ENCODE measurements around the gene C14orf119. TPM values are rescaled to one million over a fixed set of nuclear protein-coding genes. Genes with fewer than 3 reads are reported as not detected.
A peak's percentile ranks its signal among the peaks of the same experiment; 100 is the strongest.

Gene C14orf119
- total and polyA plus RNA-seq, 9 of the 15 experiments (the other 6 are each of a cell fraction or from before 2014, with no cell fraction given) = 36.7 to 251 (median 51.8) TPM

DNA sequence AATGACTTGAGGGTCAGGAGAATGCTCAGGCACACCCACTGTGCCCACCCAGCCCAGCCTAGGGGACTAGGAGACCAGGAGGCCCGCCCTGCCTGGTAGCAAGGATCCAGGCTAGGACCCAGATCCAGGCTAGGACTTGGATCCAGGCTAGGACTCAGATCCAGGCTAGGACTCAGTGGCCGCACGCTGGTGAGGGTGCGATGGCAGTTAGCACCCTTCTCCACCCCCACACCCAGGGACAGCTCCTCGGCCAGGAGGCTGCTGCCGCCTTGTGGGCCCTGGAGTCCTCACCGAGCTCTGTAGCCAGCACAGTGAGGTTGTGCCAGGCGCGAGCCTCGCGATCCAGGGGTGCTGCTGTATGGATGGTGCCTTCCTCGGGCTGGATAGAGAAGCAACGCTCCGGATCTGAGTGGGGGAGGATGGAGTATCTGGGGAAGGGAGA lies 43.1 kb upstream of the C14orf119 start (continued):
- TF ChIP-seq BCLAF1 (IDR thresholded peaks at IDR 0.05; ENCODE audit: borderline replicate concordance in 1 of 2, control insufficient read depth in 1 of 2, low read depth in 2 of 2, low read length in 1 of 2) = no peak
- no peak for TF ChIP-seq POU5F1 (IDR thresholded peaks at IDR 0.05; ENCODE audit: borderline replicate concordance, low read depth, low read length, partially characterized antibody)
- TF ChIP-seq DACH1 (IDR thresholded peaks at IDR 0.05; ENCODE audit: partially characterized antibody) = no peak
- TF ChIP-seq ATF7 (IDR thresholded peaks at IDR 0.05) = no peak
- TF ChIP-seq MYNN (IDR thresholded peaks at IDR 0.05) = 0 out of 2 replicates have a peak, but pooled peaks have one; percentile 21
- TF ChIP-seq MYNN (CRISPR knock-in tag; IDR thresholded peaks at IDR 0.05) = no peak
- no peak for TF ChIP-seq ESRRA (IDR thresholded peaks at IDR 0.05; ENCODE audit: borderline replicate concordance, low read depth)
- TF ChIP-seq ZHX1 (conservative IDR thresholded peaks at IDR 0.05; ENCODE audit: low read length) = no peak
- TF ChIP-seq ESRRB (CRISPR knock-in tag; IDR thresholded peaks at IDR 0.05; ENCODE audit: borderline replicate concordance) = no peak
- no peak for TF ChIP-seq HNRNPL (IDR thresholded peaks at IDR 0.05; ENCODE audit: low read depth, low read length)
- no peak for TF ChIP-seq SIN3B (IDR thresholded peaks at IDR 0.05; ENCODE audit: low read depth)
- no peak for TF ChIP-seq CBFA2T3 (IDR thresholded peaks at IDR 0.05)
- peak; percentile 90 for TF ChIP-seq SMC3 (conservative IDR thresholded peaks at IDR 0.05; ENCODE audit: insufficient read depth, low read depth, low read length)
- no peak for TF ChIP-seq CHAMP1 (IDR thresholded peaks at IDR 0.05)
- no peak for TF ChIP-seq SP2 (IDR thresholded peaks at IDR 0.05; ENCODE audit: extremely low read depth, low read depth, low read length, poor library complexity, severe bottlenecking)
- TF ChIP-seq STAG1 (CRISPR knock-in tag; IDR thresholded peaks at IDR 0.05; ENCODE audit: borderline replicate concordance) = peak; percentile 70; the same call in 1 of the 2 replicates
- no peak for TF ChIP-seq TCF7L2 (IDR thresholded peaks at IDR 0.05; ENCODE audit: low read depth, low read length)
- TF ChIP-seq ZNF740 (CRISPR knock-in tag; IDR thresholded peaks at IDR 0.05) = peak; percentile 85
- TF ChIP-seq ZNF740 (tag; IDR thresholded peaks at IDR 0.05) = no peak

Measured in K562 (cell line).